PC-9 (cell line): ENCODE results near the gene NHEJ1. TPM values are rescaled to one million over a fixed set of nuclear protein-coding genes. Genes with fewer than 3 reads are reported as not detected.

Experiments
- BruUV-seq: library from RNA; stranded (reverse); fragments of 400-500 nt; replicated peaks from 2 replicates; lab custom pipeline; 2021; lab: Mats Ljungman, UMichigan
- CTCF ChIA-PET: fragments of 300-600 bp; sonication (Branson Sonifier 250); formaldehyde crosslinking; loops from one replicate; lab custom pipeline; 2022; ENCODE audit warnings: antibody characterized with exemption; lab: Charles Lee
- POLR2A ChIA-PET: fragments of 300-600 bp; sonication (Branson Sonifier 250); formaldehyde crosslinking; loops from one replicate; lab custom pipeline; 2022; ENCODE audit warnings: antibody characterized with exemption; ENCODE audit not compliant: unreplicated experiment; lab: Charles Lee
- DNase-seq, 2 experiments: peaks; one replicate each; pipeline versions ENCODE4 v3.0.0 to v3.0.0-alpha.2; 2015 to 2022; ENCODE audit warnings: mixed read lengths in 1 of 2
- H2AFZ ChIP-seq: fragments of 200-600 bp; sonication (generic); 2 replicates; pipeline ENCODE4 v1.8.1; 2017; ENCODE audit warnings: antibody characterized with exemption
- H3F3A ChIP-seq: fragments of 200-600 bp; sonication (generic); 2 replicates; pipeline ENCODE4 v1.8.1; 2017; ENCODE audit warnings: antibody characterized with exemption, mild to moderate bottlenecking, low read depth; ENCODE audit not compliant: insufficient read depth
- H3K27ac ChIP-seq: fragments of 200-600 bp; sonication (generic); 2 replicates; pipeline ENCODE4 v1.6.1; 2016; ENCODE audit warnings: mixed run types
- H3K27me3 ChIP-seq: fragments of 200-600 bp; sonication (generic); 2 replicates; pipeline ENCODE4 v1.6.1; 2016; ENCODE audit warnings: low read depth, mixed run types; ENCODE audit not compliant: insufficient read depth
- H3K36me3 ChIP-seq: fragments of 200-600 bp; sonication (generic); 2 replicates; pipeline ENCODE4 v1.6.1; 2016; ENCODE audit warnings: low read depth, mixed run types
- H3K4me1 ChIP-seq: fragments of 200-600 bp; sonication (generic); replicated peaks from 2 replicates; pipeline ENCODE4 v1.6.1; 2016; ENCODE audit warnings: mixed run types; ENCODE audit not compliant: insufficient read depth
- H3K4me2 ChIP-seq: fragments of 200-600 bp; sonication (generic); 2 replicates; pipeline ENCODE4 v1.6.1; 2017; ENCODE audit warnings: mixed run types
- H3K4me3 ChIP-seq: fragments of 200-600 bp; sonication (generic); 2 replicates; pipeline ENCODE4 v1.6.1; 2016; ENCODE audit warnings: mixed run types
- H3K79me2 ChIP-seq: fragments of 200-600 bp; sonication (generic); 2 replicates; pipeline ENCODE4 v1.6.1; 2017; ENCODE audit warnings: low read depth, mixed run types
- H3K9me2 ChIP-seq: fragments of 200-600 bp; sonication (generic); 2 replicates; pipeline ENCODE4 v1.8.1; 2017; ENCODE audit warnings: mild to moderate bottlenecking; ENCODE audit not compliant: insufficient read depth
- H3K9me3 ChIP-seq: fragments of 200-600 bp; sonication (generic); 2 replicates; pipeline ENCODE4 v1.8.1; 2016; ENCODE audit warnings: low read depth; ENCODE audit not compliant: insufficient read depth
- H4K20me1 ChIP-seq: fragments of 200-600 bp; sonication (generic); 2 replicates; pipeline ENCODE4 v1.8.1; 2017; ENCODE audit not compliant: insufficient read depth
- CTCF ChIP-seq: fragments of 200-600 bp; sonication (generic); conservative IDR thresholded peaks from 2 replicates; pipeline ENCODE4 v1.6.1; 2017; ENCODE audit warnings: mixed run types, antibody characterized with exemption, mild to moderate bottlenecking, moderate library complexity
- EZH2 ChIP-seq: fragments of 200-600 bp; sonication (generic); IDR thresholded peaks from 2 replicates; pipeline ENCODE4 v1.8.0; 2017; ENCODE audit warnings: antibody characterized with exemption, low read depth
- intact Hi-C: fragments of 100-400 bp; cut with micrococcal nuclease; formaldehyde crosslinking; loops from one replicate; pipeline ENCODE4 v1.10.0; 2022; ENCODE audit not compliant: unreplicated experiment
- total RNA-seq: library from RNA; stranded (reverse); gene quantifications from 2 replicates; pipeline ENCODE4 v1.2.3, GENCODE V29; 2021

NHEJ1 gene
- total RNA-seq, 1 experiment from 2014 or later: 9.8 TPM

- no peak for DNase-seq
- Histone ChIP-seq H3K9me3 (no peaks in the 10 kb centered on the region), H3K4me1 (peaks cover 5% of the 10 kb centered on the region; the same call in 1 of the 2 replicates), H3K27ac (no peak overlapping the region), H3K79me2 (no peaks in the 10 kb centered on the region), H4K20me1 (no peaks in the 10 kb centered on the region), H2AFZ (no peak overlapping the region), H3K4me3 (no peak overlapping the region), H3F3A (no peaks in the 10 kb centered on the region), H3K4me2 (no peak overlapping the region), H3K36me3 (no peaks in the 10 kb centered on the region), H3K27me3 (no peaks in the 10 kb centered on the region), H3K9me2 (no peaks in the 10 kb centered on the region)
- intact Hi-C loops: no loop called here
- CTCF ChIA-PET: no interaction called here
- BruUV-seq: no TSS peak
- POLR2A ChIA-PET: no interaction called here
- TF ChIP-seq CTCF (no peak), EZH2 (no peak)
These were observed 48.6 kb downstream of the NHEJ1 start for GRCh38 chr2:219112062-219112406.

GRCh38 chr2:219111375-219112061, 49.1 kb downstream of the NHEJ1 start:
- POLR2A ChIA-PET: no interaction called here
- H3K4me2 ChIP-seq: no peak overlapping the region
- no peaks in the 10 kb centered on the region for H3K9me2 ChIP-seq
- H2AFZ ChIP-seq: no peak overlapping the region
- intact Hi-C loops: no loop called here
- H3K27ac ChIP-seq: no peak overlapping the region
- no TSS peak for BruUV-seq
- no peaks in the 10 kb centered on the region for H4K20me1 ChIP-seq
- H3K79me2 ChIP-seq: no peaks in the 10 kb centered on the region
- CTCF ChIA-PET: no interaction called here
- H3K4me1 ChIP-seq: peaks cover 7% of the 10 kb centered on the region; the same call in 1 of the 2 replicates
- DNase-seq: no peak
- no peak overlapping the region for H3K4me3 ChIP-seq
- no peaks in the 10 kb centered on the region for H3K27me3 ChIP-seq
- H3F3A ChIP-seq: no peaks in the 10 kb centered on the region
- no peaks in the 10 kb centered on the region for H3K9me3 ChIP-seq
- TF ChIP-seq EZH2 (no peak), CTCF (no peak)
- H3K36me3 ChIP-seq: no peaks in the 10 kb centered on the region

- H3K27ac ChIP-seq: no peak overlapping the region
- no peaks in the 10 kb centered on the region for H3K79me2 ChIP-seq
- no peaks in the 10 kb centered on the region for H3K9me3 ChIP-seq
- H3F3A ChIP-seq: no peaks in the 10 kb centered on the region
- intact Hi-C loops: no loop called here
- TF ChIP-seq EZH2: no peak
- TF ChIP-seq CTCF: no peak
- no peaks in the 10 kb centered on the region for H4K20me1 ChIP-seq
- peaks cover 7% of the 10 kb centered on the region; the same call in 1 of the 2 replicates for H3K4me1 ChIP-seq
- H3K27me3 ChIP-seq: no peaks in the 10 kb centered on the region
- no peak for DNase-seq
- ChIA-PET POLR2A (no interaction called here), CTCF (interaction anchor here (0.5 kb wide), 1 partner anchor 10 kb away, joined by 4 read pairs; no protein-coding TSS in a partner anchor)
- no TSS peak for BruUV-seq
- H3K4me2 ChIP-seq: no peak overlapping the region
- no peak overlapping the region for H2AFZ ChIP-seq
- no peaks in the 10 kb centered on the region for H3K36me3 ChIP-seq
- no peak overlapping the region for H3K4me3 ChIP-seq
- H3K9me2 ChIP-seq: no peaks in the 10 kb centered on the region
These were observed 51.1 kb downstream of the NHEJ1 start for GRCh38 chr2:219109471-219109870.
